ENCODE data around the gene ZNF367.

Gene ZNF367

DNA sequence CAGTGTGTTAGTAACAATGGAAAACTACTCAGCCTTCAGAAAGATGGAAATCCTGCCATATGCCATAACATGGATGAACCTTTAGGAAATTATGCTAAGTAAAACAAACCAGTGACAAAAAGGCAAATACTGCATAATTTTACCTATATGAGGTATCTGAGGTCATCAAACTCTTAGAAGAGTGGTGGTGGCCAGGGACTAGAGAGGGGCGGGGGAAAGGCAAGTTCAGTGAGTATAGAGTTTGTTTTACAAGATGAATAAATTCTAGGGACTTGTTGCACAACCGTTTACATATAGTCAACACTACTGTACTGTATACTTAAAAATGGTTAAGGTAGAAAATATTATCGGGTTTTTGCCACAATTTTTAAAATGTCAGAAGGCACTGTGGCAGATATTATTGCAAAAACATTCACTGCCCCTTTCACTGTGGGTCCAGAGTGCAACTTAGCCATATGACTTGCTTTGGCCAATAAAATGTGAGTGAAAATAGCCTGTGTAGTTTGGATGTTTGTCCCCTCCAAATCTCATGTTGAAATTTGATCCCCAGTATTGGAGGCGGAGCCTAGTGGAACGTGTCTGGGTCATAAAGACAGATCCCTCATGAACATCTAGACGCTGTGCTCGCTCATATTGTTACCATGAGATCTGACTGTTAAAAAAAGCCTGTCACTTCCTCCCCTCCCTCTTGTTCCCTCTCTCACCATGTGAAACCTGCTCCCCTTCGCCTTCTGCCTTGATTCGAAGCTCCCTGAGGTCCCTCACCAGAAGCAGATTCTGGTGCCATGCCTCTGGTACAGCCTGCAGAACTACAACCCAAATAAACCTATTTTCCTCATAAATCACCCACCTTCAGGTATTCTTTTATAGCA is 9.5 kb downstream of the ZNF367 start:
- in situ Hi-C loops (cut with HindIII; ENCODE audit: low sequenced_read_pairs), result no loop called here

DNA sequence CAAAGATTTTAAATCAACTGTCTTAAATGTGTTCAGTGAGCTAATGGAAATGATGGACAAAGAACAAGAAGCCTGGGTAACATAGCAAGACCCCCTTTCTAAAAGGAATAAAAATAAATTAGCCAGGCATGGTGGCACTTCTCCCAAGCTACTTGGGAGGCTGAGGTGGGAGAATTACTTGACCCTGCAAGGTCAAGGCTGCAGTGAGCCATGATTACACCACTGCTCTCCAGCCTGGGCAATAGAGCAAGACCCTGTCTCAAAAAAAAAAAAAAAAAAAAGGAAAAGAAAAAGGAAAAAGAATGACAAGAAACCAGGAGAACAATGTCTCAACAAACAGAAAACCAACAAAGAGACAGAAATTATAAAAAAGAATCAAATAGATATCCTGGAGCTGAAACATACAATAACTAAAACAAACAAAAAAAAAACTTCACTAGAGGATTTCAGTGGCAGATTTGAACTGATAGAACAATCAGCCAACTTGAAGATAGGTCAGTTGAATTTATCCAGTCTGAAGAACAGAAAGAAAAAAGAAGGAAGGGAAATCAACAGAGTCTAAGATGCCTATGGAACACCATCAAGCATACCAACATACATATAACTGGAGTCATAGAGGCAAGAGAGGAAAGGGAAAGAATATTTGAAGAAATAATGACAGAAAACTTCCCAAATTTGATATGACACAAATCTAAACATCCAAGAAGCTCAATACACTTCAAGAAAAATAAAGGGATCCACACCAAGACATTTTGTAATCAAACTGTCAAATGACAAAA is 17.8 kb downstream of the ZNF367 start:
- in situ Hi-C loops (cut with HindIII; ENCODE audit: low sequenced_read_pairs), result no loop called here

DNA sequence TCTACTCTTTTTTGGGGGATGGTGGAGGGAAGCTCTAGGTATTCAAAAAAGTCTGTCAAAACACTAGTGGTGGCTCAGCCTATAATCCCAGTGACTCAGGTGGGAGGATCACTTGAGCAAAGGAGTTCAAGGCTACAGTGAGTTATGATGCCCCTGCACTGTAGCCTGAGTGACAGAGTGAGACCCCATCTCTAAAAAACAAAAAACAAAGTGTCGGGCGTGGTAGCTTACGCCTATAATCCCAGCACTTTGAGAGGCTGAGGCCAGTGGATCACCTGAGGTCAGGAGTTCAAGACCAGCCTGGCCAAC is 18.9 kb downstream of the ZNF367 start:
- in situ Hi-C loops (cut with HindIII; ENCODE audit: low sequenced_read_pairs), result no loop called here

GRCh38 chr9:96398582-96399324 is 19.4 kb downstream of the ZNF367 start:
- in situ Hi-C loops (cut with HindIII; ENCODE audit: low sequenced_read_pairs), result no loop called here

GRCh38 chr9:96395964-96396363 is 22.2 kb downstream of the ZNF367 start:
- in situ Hi-C loops (cut with HindIII; ENCODE audit: low sequenced_read_pairs), result no loop called here

GRCh38 chr9:96394832-96395496 is 23.2 kb downstream of the ZNF367 start:
- in situ Hi-C loops (cut with HindIII; ENCODE audit: low sequenced_read_pairs), result no loop called here

GRCh38 chr9:96392263-96392662 is 25.9 kb downstream of the ZNF367 start:
- in situ Hi-C loops (cut with HindIII; ENCODE audit: low sequenced_read_pairs), result no loop called here

- in situ Hi-C loops (cut with HindIII; ENCODE audit: low sequenced_read_pairs), result no loop called here
Measured at GRCh38 chr9:96391021-96391765, 27.0 kb downstream of the ZNF367 start.

DNA sequence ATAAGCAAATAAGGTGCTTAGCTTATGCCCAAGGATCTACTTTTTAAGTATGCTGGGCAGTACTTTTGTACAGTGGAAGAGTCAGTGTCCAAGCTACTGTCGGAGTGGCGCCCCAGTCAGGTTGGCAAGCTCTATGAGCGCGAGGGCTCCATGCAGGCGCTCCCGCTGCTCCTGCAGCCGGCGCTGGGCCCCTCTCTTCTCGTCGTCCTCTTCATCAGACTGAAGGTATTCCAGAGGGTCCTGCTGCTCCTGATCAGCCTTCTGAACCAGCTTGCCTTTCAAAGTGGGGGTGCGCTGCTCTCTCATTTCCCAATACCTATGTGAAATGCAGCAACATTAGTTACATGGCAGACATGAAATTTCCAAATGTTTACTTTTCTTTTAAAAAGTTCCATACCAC is 30.0 kb downstream of the ZNF367 start:
- in situ Hi-C loops (cut with HindIII; ENCODE audit: low sequenced_read_pairs), result no loop called here

GRCh38 chr9:96386157-96386556 is 32.0 kb downstream of the ZNF367 start:
- in situ Hi-C loops (cut with HindIII; ENCODE audit: low sequenced_read_pairs), result no loop called here

DNA sequence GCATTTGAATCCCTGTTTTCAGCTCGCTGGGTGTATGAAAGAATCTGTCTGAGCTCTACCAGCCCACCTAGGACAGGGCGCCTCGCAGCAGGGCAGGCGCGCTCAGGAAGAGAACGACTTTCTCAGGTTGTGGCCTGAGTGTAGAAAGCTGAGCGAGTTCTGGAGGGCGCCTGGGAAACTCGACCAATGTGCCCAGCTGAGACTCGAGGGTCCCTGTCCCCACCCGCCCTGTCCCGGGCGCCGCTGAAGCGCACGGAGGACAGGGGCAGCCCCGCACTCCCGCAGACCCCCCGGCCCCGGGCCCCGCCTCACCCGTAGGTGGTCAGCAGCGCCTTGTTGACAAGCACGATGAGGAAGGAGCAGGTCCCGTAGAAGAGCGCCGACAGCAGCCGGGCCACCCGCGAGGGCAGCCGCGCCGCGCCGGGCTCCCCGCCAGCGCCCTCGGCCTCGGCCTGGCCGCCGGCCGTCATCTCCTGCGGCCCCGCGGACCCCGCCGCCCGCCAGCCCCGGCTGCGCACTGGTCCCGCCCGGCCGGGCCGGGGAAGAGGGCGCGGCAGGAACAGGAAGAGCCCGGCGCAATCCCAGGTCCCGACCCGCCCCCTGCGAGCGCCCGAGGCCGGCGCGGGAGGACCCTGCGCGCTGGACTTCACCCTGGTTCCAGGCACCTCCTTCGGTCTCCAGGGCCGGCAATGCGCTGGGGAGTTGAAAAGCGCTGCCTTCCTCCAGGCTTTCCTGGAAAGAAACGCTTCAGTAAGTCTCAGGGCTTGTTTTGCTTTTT is 34.8 kb downstream of the ZNF367 start, which contains the start of gene SLC35D2:
TSS of gene SLC35D2 (minus strand) at position 547 of the 778 bp plus-strand sequence. CDS start at position 470, 77 bp downstream.
- in situ Hi-C loops (cut with HindIII; ENCODE audit: low sequenced_read_pairs), result no loop called here

DNA sequence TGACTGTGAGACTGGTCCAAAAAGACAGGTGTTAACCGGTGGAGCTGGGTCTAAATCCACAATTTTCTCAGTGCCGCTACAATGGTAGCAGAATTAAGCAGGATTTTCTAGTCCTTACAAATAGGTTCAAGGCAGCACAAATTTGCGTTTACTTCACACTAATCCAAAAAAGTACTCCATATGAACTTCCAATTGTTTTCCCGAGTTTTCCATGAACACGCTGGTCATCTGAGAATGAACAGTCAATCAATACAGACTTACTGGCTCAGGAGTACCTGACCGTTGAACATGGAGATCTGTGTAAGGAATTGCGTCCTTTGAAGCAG is 35.4 kb downstream of the ZNF367 start:
- in situ Hi-C loops (cut with HindIII; ENCODE audit: low sequenced_read_pairs), result no loop called here

GRCh38 chr9:96382175-96382574 is 36.0 kb downstream of the ZNF367 start:
- in situ Hi-C loops (cut with HindIII; ENCODE audit: low sequenced_read_pairs), result no loop called here

- in situ Hi-C loops (cut with HindIII; ENCODE audit: low sequenced_read_pairs), result no loop called here
Measured at GRCh38 chr9:96381696-96382095, 36.5 kb downstream of the ZNF367 start.

DNA sequence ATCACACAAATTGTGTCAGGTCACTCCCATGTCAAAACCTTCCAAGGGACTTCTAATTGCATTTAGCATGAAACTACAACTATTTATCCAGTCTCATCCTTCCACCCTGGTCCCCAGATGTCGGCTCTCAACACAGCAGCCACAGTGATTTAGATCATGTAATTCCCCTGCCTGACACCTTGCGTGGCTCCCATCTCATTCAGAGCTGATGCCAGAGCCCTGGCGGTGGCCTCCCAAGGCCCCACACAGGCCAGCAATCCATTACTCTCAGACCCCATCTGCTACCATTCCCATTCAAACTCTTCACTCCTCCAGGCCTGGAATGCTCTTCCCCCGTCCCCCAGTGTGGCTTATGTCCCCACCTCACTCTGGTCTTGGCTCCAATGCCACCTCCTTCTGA is 37.0 kb downstream of the ZNF367 start:
- in situ Hi-C loops (cut with HindIII; ENCODE audit: low sequenced_read_pairs), result no loop called here

- in situ Hi-C loops (cut with HindIII; ENCODE audit: low sequenced_read_pairs), result no loop called here
Measured at GRCh38 chr9:96379461-96379860, 38.7 kb downstream of the ZNF367 start.

DNA sequence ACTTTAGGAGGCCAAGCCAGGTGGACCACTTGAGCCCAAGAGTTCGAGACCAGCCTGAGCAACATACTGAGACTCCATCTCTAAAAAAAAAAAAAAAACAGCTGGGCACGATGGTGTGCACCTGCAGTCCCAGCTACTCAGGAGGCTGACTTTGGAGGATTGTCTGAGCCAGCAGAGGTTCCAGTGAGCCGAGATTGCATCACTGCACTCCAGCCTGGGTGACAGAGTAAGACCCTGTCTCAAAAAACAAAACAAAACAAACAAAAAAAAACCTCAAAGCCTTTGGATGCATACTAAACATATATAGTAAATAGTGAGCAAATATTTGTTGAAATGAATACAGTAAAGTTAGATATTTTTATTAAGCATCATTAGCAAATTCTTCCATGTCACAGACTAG is 40.0 kb downstream of the ZNF367 start:
- in situ Hi-C loops (cut with HindIII; ENCODE audit: low sequenced_read_pairs), result no loop called here

- in situ Hi-C loops (cut with HindIII; ENCODE audit: low sequenced_read_pairs), result no loop called here
Measured at GRCh38 chr9:96376891-96377874, 41.0 kb downstream of the ZNF367 start.

All from DLD1 (cell line).